H9 (cell line): ENCODE results near the gene ADAMTSL4. TPM values are rescaled to one million over a fixed set of nuclear protein-coding genes. Genes with fewer than 3 reads are reported as not detected.
"Not testable (repeated sequence)": the region's sequence is repeated elsewhere in the genome, so short reads cannot be mapped to it uniquely, and the experiment has no call there.

Source experiments
- DNase-seq: peaks from one replicate; pipeline ENCODE4 v3.0.0-alpha.2; 2017
- H2AFZ ChIP-seq: one replicate; pipeline ENCODE4 v1.6.1; 2013; ENCODE audit warnings: mild to moderate bottlenecking, low read length, control low read depth, moderate library complexity
- H2AK5ac ChIP-seq: 2 replicates; pipeline ENCODE4 v1.6.1; 2013; ENCODE audit warnings: low read length, control low read depth, mixed read lengths; ENCODE audit not compliant: insufficient read length
- H2BK120ac ChIP-seq: one replicate; pipeline ENCODE4 v1.6.1; 2013; ENCODE audit warnings: low read depth, mild to moderate bottlenecking, low read length, control low read depth, inconsistent platforms; ENCODE audit not compliant: poor library complexity, severe bottlenecking
- H2BK12ac ChIP-seq: 2 replicates; pipeline ENCODE4 v1.6.1; 2013; ENCODE audit warnings: low read length, control low read depth, mixed read lengths, low read depth; ENCODE audit not compliant: insufficient read length
- H2BK15ac ChIP-seq: 2 replicates; pipeline ENCODE4 v1.6.1; 2013; ENCODE audit warnings: low read depth, low read length, control low read depth
- H2BK20ac ChIP-seq: one replicate; pipeline ENCODE4 v1.6.1; 2013; ENCODE audit warnings: low read depth, mild to moderate bottlenecking, low read length, control low read depth, inconsistent platforms; ENCODE audit not compliant: poor library complexity, severe bottlenecking
- H2BK5ac ChIP-seq: 2 replicates; pipeline ENCODE4 v1.6.1; 2013; ENCODE audit warnings: low read length, control low read depth, mixed read lengths; ENCODE audit not compliant: insufficient read length
- H3K14ac ChIP-seq: 2 replicates; pipeline ENCODE4 v1.6.1; 2013; ENCODE audit warnings: low read length, control low read depth; ENCODE audit not compliant: insufficient read depth
- H3K18ac ChIP-seq: 2 replicates; pipeline ENCODE4 v1.6.1; 2013; ENCODE audit warnings: low read depth, mild to moderate bottlenecking, mixed read lengths, low read length, control low read depth; ENCODE audit not compliant: insufficient read length
- H3K23ac ChIP-seq: 2 replicates; pipeline ENCODE4 v1.6.1; 2013; ENCODE audit warnings: low read length, control low read depth, mixed read lengths, low read depth; ENCODE audit not compliant: insufficient read length
- H3K23me2 ChIP-seq: 2 replicates; pipeline ENCODE4 v1.6.1; 2013; ENCODE audit warnings: low read depth, mild to moderate bottlenecking, mixed read lengths, low read length, control low read depth; ENCODE audit not compliant: insufficient read length, poor library complexity, severe bottlenecking
- H3K27ac ChIP-seq: 2 replicates; pipeline ENCODE4 v1.5.1; 2013; ENCODE audit warnings: low read length, control low read depth, mixed read lengths, low read depth; ENCODE audit not compliant: insufficient read length
- H3K27me3 ChIP-seq: 2 replicates; pipeline ENCODE4 v1.6.1; 2013; ENCODE audit warnings: low read length, control low read depth, inconsistent platforms; ENCODE audit not compliant: insufficient read depth
- H3K4ac ChIP-seq: 2 replicates; pipeline ENCODE4 v1.6.1; 2013; ENCODE audit warnings: low read depth, mild to moderate bottlenecking, control low read depth, inconsistent platforms, low read length, moderate library complexity
- H3K4me1 ChIP-seq: 2 replicates; pipeline ENCODE4 v1.6.1; 2013; ENCODE audit warnings: low read length, control low read depth, inconsistent platforms; ENCODE audit not compliant: insufficient read depth
- H3K4me2 ChIP-seq: 2 replicates; pipeline ENCODE4 v1.6.1; 2013; ENCODE audit warnings: low read length, control low read depth, mixed read lengths; ENCODE audit not compliant: insufficient read length, insufficient read depth
- H3K56ac ChIP-seq: 2 replicates; pipeline ENCODE4 v1.6.1; 2013; ENCODE audit warnings: low read depth, mild to moderate bottlenecking, mixed read lengths, low read length, control low read depth; ENCODE audit not compliant: insufficient read length
- H3K79me1 ChIP-seq: 2 replicates; pipeline ENCODE4 v1.6.1; 2013; ENCODE audit warnings: low read depth, mild to moderate bottlenecking, moderate library complexity, low read length, control low read depth, inconsistent platforms; ENCODE audit not compliant: insufficient read depth, poor library complexity, severe bottlenecking
- H3K79me2 ChIP-seq: 2 replicates; pipeline ENCODE4 v1.6.1; 2013; ENCODE audit warnings: low read length, control low read depth, inconsistent platforms; ENCODE audit not compliant: insufficient read depth
- H3K9ac ChIP-seq: 2 replicates; pipeline ENCODE4 v1.6.1; 2013; ENCODE audit warnings: low read length, control low read depth, mixed read lengths; ENCODE audit not compliant: insufficient read length; ENCODE audit errors: extremely low read depth
- H3K9me3 ChIP-seq: one replicate; pipeline ENCODE4 v1.6.1; 2013; ENCODE audit warnings: low read depth, low read length, inconsistent platforms; ENCODE audit not compliant: control insufficient read depth
- H3T11ph ChIP-seq: one replicate; pipeline ENCODE4 v1.6.1; 2013; ENCODE audit warnings: mild to moderate bottlenecking, low read length, control low read depth, inconsistent platforms
- H4K20me1 ChIP-seq: one replicate; pipeline ENCODE4 v1.6.1; 2013; ENCODE audit not compliant: control insufficient read depth, insufficient read length, insufficient read depth
- H4K5ac ChIP-seq: 2 replicates; pipeline ENCODE4 v1.6.1; 2013; ENCODE audit warnings: low read depth, mild to moderate bottlenecking, mixed read lengths, low read length, control low read depth; ENCODE audit not compliant: insufficient read length
- H4K8ac ChIP-seq: replicated peaks from 2 replicates; pipeline ENCODE4 v1.6.1; 2013; ENCODE audit warnings: low read length, control low read depth, mixed read lengths, low read depth; ENCODE audit not compliant: insufficient read length
- H4K91ac ChIP-seq: 2 replicates; pipeline ENCODE4 v1.6.1; 2013; ENCODE audit warnings: low read depth, mild to moderate bottlenecking, moderate library complexity, mixed read lengths, low read length, control low read depth; ENCODE audit not compliant: insufficient read length
- H3K27ac Mint-ChIP-seq, 3 experiments: 2 replicates in 2 of 3; 3 replicates in 1 of 3; pipeline ENCODE4 v1.8.0; 2020 to 2021; ENCODE audit warnings: mixed read lengths in 3 of 3, mild to moderate bottlenecking in 1 of 3, moderate library complexity in 1 of 3
- H3K27me3 Mint-ChIP-seq: 2 replicates; pipeline ENCODE4 v1.8.0; 2021; ENCODE audit warnings: low read depth, mild to moderate bottlenecking, moderate library complexity, mixed read lengths
- H3K36me3 Mint-ChIP-seq, 3 experiments: 2 replicates in 2 of 3; 3 replicates in 1 of 3; pipeline ENCODE4 v1.8.0; 2020 to 2021; ENCODE audit warnings: low read depth in 3 of 3, mixed read lengths in 3 of 3; ENCODE audit not compliant: insufficient read depth in 1 of 3
- H3K4me1 Mint-ChIP-seq, 2 experiments: 2 replicates each; pipeline ENCODE4 v1.8.0; 2020; ENCODE audit warnings: mixed read lengths in 2 of 2
- H3K4me3 Mint-ChIP-seq, 2 experiments: 2 replicates in 1 of 2; 3 replicates in 1 of 2; pipeline ENCODE4 v1.8.0; 2020 to 2021; ENCODE audit warnings: mild to moderate bottlenecking in 2 of 2, mixed read lengths in 2 of 2, moderate library complexity in 1 of 2
- H3K9me3 Mint-ChIP-seq, 2 experiments: 2 replicates in 1 of 2; 3 replicates in 1 of 2; pipeline ENCODE4 v1.8.0; 2020; ENCODE audit warnings: mild to moderate bottlenecking in 2 of 2, mixed read lengths in 2 of 2, moderate library complexity in 1 of 2
- WGBS: extraction: QIAGEN DNeasy Blood & Tissue Kit; methylation state at CpG from one replicate; pipeline ENCODE4 v1.1.7; 2013; ENCODE audit warnings: missing lambda C conversion rate, low lambda C conversion rate, mixed read lengths; ENCODE audit not compliant: insufficient read length; ENCODE audit errors: extremely low coverage; 5-methylcytosine and 5-hydroxymethylcytosine counted together
- total RNA-seq: library from RNA; stranded (reverse); gene quantifications from 2 replicates; pipeline ENCODE4 v1.2.1, GENCODE V29; 2021
- TF ChIP-seq, protein P1 (sequence below): fragments of 200-600 bp; sonication (generic); conservative IDR thresholded peaks from 3 replicates; pipeline ENCODE4 v1.8.0; 2021; ENCODE audit warnings: antibody characterized with exemption, mild to moderate bottlenecking

Gene ADAMTSL4
- total RNA-seq, 1 experiment from 2014 or later: 6.1 TPM

DNA sequence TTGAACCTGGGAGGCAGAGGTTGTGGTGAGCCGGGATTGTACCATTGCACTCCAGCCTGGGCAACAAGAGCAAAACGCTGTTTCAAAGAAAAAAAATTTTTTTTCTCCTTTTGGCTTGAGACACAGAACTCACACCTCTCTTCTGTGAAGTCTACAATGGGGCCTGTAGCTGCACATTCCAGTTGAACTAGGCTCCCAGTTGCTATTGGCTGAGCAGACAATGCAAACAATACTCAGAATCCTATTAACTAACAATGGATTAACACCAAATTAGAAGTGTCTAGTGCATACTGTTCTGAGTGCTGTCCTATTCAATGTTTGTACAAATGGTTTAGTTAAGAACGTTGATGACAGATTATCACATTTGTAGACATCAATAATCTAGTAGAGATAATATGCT, 47.8 kb downstream of the ADAMTSL4 start:
- no CpG with 5 or more reads among the region's 3 CpGs for WGBS
- H3K4me1 Mint-ChIP-seq: peaks cover 0 to 17% of the 10 kb centered on the region in 2 experiments

DNA sequence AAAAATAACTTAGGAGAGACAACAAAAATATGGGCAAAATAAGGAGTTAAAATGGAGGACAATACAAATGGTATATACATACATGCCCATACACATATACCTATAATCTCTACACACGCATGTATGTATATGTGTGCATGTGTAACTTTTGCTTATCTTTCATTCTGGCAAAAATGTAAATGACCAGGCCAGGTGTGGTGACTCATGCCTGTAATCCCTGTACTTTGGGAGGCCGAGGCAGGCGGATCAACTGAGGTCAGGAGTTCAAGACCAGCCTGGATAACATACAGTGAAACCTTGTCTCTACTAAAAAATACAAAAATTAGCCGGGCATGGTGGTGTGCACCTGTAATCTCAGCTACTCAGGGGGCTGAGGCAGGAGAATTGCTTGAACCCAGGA, 49.1 kb downstream of the ADAMTSL4 start:
- not testable (repeated sequence) for H3K79me2 ChIP-seq, H3K4ac ChIP-seq, H2BK5ac ChIP-seq, H3K14ac ChIP-seq, H4K5ac ChIP-seq, H2BK20ac ChIP-seq, H3K9me3 ChIP-seq, H3K23ac ChIP-seq, H3K79me1 ChIP-seq, H2BK12ac ChIP-seq, H4K8ac ChIP-seq, DNase-seq, H3K4me1 ChIP-seq, H2BK15ac ChIP-seq, H3T11ph ChIP-seq, H2AFZ ChIP-seq, H3K27me3 Mint-ChIP-seq, H4K20me1 ChIP-seq, H3K27me3 ChIP-seq, H3K4me2 ChIP-seq, H3K27ac ChIP-seq, H3K56ac ChIP-seq, H3K18ac ChIP-seq, H3K9ac ChIP-seq, H3K4me3 Mint-ChIP-seq, H4K91ac ChIP-seq, H2AK5ac ChIP-seq, H2BK120ac ChIP-seq, H3K23me2 ChIP-seq
- Mint-ChIP-seq H3K4me1 (peaks cover 2 to 19% of the 10 kb centered on the region in 2 experiments), H3K9me3 (peaks cover 7 to 12% of the 10 kb centered on the region in 2 experiments), H3K27ac (peak overlapping the region in 1 of 3 experiments; percentile 70; a peak in 1 of 7 replicates), H3K36me3 (peaks cover 19 to 33% (median 22%) of the 10 kb centered on the region in 3 experiments)
- no CpG with 5 or more reads among the region's 4 CpGs for WGBS

More for the DNA sequence above, 47.8 kb downstream of the ADAMTSL4 start:
- Histone ChIP-seq H3K9me3 (no peaks in the 10 kb centered on the region), H4K20me1 (no peaks in the 10 kb centered on the region), H3K23me2 (no peaks in the 10 kb centered on the region), H2AK5ac (no peak overlapping the region), H3K27ac (no peak overlapping the region), H3K4me1 (no peaks in the 10 kb centered on the region), H4K91ac (no peak overlapping the region), H3K27me3 (no peaks in the 10 kb centered on the region), H2BK20ac (no peak overlapping the region), H2BK15ac (no peak overlapping the region), H3K14ac (no peak overlapping the region), H3K4me2 (no peak overlapping the region), H2AFZ (no peak overlapping the region), H4K8ac (no peak overlapping the region), H2BK120ac (no peak overlapping the region), H3K56ac (no peak overlapping the region), H3K18ac (no peak overlapping the region), H3K4ac (no peak overlapping the region), H3K79me2 (no peaks in the 10 kb centered on the region), H3K79me1 (no peaks in the 10 kb centered on the region), H2BK12ac (no peak overlapping the region), H3K9ac (no peak overlapping the region), H3T11ph (no peak overlapping the region), H3K23ac (no peak overlapping the region), H4K5ac (no peak overlapping the region), H2BK5ac (no peak overlapping the region)
- no peak for DNase-seq
- Mint-ChIP-seq H3K36me3 (peaks cover 23 to 36% (median 25%) of the 10 kb centered on the region in 3 experiments), H3K27me3 (no peaks in the 10 kb centered on the region), H3K27ac (peak overlapping the region in 1 of 3 experiments; percentile 63; a peak in 1 of 7 replicates), H3K9me3 (peaks cover 11 to 15% of the 10 kb centered on the region in 2 experiments), H3K4me3 (no peak overlapping the region)
- TF ChIP-seq, protein P1, sequence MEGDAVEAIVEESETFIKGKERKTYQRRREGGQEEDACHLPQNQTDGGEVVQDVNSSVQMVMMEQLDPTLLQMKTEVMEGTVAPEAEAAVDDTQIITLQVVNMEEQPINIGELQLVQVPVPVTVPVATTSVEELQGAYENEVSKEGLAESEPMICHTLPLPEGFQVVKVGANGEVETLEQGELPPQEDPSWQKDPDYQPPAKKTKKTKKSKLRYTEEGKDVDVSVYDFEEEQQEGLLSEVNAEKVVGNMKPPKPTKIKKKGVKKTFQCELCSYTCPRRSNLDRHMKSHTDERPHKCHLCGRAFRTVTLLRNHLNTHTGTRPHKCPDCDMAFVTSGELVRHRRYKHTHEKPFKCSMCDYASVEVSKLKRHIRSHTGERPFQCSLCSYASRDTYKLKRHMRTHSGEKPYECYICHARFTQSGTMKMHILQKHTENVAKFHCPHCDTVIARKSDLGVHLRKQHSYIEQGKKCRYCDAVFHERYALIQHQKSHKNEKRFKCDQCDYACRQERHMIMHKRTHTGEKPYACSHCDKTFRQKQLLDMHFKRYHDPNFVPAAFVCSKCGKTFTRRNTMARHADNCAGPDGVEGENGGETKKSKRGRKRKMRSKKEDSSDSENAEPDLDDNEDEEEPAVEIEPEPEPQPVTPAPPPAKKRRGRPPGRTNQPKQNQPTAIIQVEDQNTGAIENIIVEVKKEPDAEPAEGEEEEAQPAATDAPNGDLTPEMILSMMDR: no peak
